Right lung (tissue), 5 donors: Measurements from ENCODE around the gene CHN2. TPM values are rescaled to one million over a fixed set of nuclear protein-coding genes. Genes with fewer than 3 reads are reported as not detected.

ENCODE experiments used
- DNase-seq, 2 donors: peaks; one replicate each; pipeline ENCODE4 v3.0.0-alpha.2; 2013
- polyA plus RNA-seq, 5 donors: library from polyadenylated mRNA; unstranded; fragments of 120-200 nt; gene quantifications; one replicate each; pipeline versions ENCODE4 v1.2.1 to v1.2.3, GENCODE V29; 2013; ENCODE audit warnings: inconsistent platforms in 1 of 5, low replicate concordance in 1 of 5; ENCODE audit not compliant: insufficient read length in 5 of 5, insufficient read depth in 1 of 5

CHN2 gene
- polyA plus RNA-seq, 5 donors = 3.2 to 4.0 (median 3.9) TPM

GRCh38 chr7:29464753-29465152, 270.2 kb downstream of the CHN2 start:
- DNase-seq = no peak

GRCh38 chr7:29467193-29467926, 272.8 kb downstream of the CHN2 start:
- no peak for DNase-seq

GRCh38 chr7:29468196-29468595, 273.6 kb downstream of the CHN2 start:
- DNase-seq = no peak

DNA sequence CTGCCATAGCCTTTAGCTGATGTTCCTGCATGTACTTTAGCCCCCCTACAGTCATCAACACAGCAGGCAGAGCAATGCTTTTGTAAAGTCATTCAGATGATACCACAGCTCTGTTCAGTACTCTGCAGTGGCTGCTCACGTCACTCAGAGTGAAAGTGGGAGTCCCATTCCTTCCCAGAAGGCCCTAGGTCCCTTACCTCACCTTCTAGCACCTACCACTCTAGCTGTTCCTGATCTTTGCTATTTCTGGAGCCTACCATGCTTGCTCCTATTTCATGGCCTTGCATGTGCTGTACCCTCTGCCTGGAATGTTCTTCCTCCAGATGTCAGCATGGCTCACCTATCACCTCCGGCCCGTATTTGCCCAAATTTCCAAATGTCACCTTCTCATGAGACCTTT, 274.7 kb downstream of the CHN2 start:
- DNase-seq = no peak

GRCh38 chr7:29469976-29470557, 275.5 kb downstream of the CHN2 start:
- DNase-seq = no peak

GRCh38 chr7:29471444-29472138, 277.0 kb downstream of the CHN2 start:
- DNase-seq = no peak

DNA sequence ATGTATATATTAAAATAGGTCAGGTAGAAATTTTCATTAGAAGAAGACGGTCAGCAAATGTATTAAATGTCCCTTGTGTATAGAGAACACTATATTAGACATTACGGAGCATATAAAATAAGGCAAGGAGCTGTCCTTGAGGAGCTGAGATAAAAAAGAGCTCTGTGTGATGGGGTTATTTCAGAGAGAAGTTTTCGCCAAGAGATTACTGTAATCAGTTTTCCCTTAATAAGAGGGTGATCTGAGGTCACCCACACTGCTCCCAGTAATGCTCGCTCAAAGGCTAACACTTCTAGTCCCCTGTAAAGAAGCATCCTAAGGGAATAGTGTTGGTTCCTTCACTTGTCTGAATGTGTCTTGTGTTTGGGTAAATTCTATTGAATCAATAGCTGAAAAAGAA, 282.3 kb downstream of the CHN2 start:
- DNase-seq = no peak

DNA sequence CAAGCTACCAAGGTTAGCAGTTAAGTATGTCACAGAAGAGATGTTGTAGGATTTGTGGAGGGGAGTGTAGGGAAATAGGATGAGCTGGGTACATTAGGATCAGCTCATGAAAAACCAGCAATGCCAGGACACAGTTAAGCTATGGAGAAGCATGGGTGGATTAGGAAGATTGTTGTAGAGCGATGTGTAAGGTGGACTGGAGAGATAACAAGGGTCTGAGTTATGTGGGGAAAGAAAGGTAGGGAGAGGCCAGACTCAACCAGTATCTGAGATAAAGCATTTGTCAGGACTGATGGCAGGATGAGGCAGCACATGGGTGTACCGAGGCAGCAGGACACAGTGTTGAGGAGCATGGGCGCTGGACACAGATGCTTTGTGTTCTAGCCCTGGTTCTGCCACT, 283.7 kb downstream of the CHN2 start:
- DNase-seq = no peak

DNA sequence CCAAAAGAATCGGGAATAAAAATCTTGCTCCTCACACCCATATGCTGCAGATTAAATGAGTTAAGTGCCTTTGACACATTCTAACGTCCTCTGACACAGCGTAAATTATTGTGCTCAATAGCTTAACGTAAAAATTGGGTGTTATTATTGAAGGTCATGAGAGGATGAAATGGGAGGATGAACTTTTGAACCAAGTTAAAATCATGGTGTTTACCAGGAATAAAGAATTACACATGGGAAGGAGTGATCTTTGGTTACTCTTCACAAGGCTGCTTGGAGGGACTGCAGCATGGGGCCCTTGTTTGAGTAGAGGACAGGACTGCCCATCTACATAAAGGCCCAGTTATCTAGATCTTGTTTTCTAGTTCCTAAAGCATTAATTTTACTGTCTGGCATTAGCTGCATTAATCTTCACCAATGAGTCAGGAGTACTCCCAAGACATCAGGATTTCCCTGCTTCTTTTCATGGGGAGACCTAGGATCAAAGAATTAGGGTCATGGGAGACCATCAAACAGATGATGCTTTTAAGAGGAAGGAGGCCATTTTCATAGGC, 284.2 kb downstream of the CHN2 start:
- DNase-seq = no peak

DNA sequence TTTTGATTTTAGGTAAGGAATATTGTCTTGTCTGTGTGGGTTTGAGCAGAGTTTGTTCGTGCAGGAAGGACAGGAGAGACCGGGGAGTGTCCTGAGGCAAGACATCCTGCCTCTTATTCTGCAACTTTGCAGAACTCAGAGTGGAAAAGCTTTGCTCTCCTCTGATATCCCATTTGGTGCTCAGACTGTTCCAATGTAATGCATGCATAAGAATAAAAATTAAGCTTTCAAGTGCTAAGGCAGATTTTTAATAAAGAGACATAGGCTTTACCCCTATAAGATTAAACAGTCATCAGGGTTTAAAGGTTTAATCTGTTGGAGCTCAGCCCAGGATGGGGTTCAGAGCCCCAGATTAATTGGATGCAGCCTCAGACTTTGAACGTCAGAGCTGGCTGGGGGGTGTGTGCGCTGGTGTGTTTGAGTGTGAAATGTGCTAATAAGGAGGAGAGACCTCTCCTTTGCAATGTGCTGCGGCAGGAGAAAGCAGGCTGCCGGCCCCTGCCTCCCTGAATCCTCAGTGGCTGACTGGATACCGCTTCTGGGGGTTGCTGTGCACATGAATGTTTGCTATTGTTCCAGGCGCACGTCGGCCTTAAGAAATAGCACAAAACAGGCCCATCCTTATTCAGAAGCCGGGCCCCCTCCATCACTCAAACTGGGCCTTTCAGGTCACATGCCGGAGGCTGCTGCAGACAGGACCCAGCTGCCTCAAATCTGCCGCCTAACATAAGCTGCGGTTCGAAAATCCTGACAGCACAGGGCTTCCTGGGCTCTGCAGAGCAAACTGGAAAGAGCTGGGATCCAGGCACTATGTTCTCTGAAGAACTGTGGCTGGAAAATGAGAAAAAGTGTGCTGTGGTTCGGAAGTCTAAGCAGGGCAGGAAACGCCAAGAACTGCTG, 285.0 kb downstream of the CHN2 start:
- peak; percentile 75 to 85 for DNase-seq

DNA sequence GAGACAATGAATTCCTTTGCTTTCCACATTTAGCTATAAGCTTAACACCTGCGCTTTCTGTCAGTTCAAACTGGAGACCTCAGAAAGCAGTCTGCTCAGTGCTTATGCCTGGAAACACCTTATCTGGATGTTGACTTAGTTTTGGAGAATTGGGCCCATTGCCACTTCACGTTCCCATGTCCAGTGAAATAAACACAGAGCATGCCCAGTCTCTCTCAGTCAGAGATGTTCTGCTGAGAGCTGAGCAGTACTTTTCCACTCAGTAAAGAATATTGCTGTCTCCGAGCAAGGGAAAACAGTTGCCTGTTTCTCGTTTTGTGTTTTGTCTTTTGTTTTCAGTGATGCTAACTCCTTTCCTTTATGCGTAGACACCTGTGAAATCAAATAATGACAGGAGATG, 285.9 kb downstream of the CHN2 start:
- DNase-seq = peak; percentile 27 to 32

- no peak for DNase-seq
These were observed 286.5 kb downstream of the CHN2 start for GRCh38 chr7:29480934-29481651.

DNA sequence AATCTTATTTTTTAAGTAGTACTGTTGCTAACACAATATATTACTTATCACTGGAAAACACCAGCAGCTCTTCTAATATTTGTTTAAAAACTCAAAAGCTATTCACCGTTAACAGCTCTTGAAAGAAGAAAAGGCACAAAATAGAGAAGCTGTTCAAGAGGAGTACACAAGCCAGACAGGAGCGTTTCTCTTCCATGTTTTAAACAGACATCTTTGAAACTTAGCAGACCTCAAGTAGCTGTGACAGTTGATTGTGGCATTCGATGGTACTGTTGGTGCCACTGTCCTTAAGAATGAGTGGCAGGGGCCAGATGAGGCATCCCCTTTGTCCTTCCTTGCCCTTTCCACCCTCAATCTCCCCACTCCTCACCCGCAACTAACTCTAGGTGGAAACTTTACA, 287.5 kb downstream of the CHN2 start:
- no peak for DNase-seq

DNA sequence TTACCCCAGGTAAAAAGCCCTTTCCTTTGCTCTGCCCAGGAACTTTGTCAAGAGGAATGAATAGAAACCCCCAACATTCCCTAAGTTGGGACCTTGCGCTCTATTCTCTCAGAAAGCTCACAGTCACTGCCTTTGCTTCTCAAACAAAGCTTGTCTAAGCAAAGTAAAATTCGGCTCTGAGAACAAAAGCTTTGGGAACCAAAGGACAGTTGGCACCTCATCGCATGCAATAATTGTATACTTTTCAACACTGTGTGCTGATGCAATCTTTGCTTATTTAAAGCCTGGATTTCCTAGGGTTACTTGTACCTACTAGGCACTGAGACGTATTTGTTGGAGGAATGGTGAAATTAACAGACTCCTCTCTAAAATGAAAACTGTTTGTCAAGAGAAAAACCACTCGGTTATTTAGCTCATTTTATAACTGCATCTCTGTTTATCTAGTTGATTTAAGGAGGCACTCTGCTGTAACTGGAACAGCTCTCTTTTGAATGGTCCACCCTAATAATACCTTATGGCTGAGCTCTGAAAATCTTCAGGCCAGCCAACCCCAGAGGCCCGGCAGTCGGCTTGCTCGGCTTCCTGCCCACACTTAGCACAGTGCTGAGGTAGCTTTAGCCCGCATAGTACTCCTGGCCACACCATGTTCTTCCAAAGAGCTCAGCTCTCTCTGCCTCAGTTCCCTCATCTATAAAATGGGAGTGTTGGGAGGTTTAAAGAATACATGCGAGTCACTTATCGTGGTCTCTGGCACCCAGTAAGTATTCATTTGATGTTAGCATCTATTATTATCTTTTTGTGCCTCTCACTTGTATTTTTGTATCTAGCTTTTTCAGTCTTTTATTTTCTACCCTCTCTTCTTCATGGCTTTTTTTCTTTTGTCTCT, 288.9 kb downstream of the CHN2 start:
- DNase-seq = no peak

DNA sequence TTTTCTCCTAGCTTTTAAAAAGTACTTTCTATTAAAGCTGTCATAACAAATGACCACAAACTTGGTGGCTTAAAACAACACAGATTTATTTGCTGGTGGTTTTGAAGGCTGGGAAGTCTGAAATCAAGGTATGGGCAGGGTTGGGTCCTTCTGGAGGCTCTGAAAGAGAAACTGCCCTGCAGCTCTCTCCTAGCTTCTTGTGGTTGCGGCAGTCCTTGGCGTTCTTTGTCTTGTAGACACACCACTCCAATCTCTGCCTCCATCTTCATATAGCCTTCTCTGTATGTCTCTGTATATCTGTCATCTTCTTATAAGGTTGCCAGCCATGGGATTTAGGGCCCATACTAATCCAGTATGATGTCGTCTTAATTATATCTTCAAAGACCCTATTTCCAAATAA, 289.7 kb downstream of the CHN2 start:
- DNase-seq = no peak

DNA sequence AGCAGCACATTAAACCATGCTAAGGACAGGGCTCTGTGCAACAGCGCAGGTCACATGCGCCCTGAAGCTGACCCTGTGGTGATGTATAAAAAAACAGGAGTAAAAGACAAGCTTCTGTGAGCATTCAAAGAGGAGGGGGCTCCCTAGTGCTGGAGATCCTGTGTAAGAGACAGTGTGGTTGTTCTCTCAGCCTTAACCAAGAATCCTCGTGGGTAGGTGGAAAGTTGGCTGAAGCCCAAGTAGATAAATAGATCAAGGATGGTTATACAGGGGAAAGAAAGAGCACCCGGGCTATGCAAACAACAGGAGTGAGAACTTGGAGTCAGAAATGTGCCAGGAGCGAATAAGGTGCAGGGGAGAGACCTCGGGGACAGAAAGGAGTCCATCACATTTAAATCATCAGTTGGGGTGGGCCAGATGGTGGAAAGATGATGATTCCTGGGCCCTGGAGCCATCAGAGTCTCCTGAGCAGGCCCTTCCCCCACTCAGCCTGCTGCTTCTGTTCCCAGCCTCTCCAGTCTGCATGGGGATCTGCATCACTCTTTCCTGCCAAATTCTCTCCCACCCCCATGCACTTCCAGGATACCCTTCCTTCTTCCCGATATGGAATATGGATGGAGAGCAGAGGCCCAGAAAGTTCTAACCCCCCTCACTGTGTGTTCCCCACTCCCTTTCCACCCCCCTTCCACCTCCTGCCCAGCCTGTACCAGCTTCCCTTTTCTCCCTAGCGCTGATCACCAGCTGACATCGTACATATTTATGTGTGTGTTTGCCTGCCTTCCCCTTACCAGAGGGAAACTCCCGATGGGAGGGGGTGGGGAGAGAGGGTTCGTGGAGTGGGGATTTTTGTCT, 291.0 kb downstream of the CHN2 start:
- DNase-seq = no peak

GRCh38 chr7:29486191-29486700, 291.7 kb downstream of the CHN2 start:
- DNase-seq = no peak

GRCh38 chr7:29487424-29487823, 292.8 kb downstream of the CHN2 start:
- DNase-seq = no peak
